ENCODE measurements around the gene KIRREL3. TPM values are rescaled to one million over a fixed set of nuclear protein-coding genes. Genes with fewer than 3 reads are reported as not detected.

KIRREL3 gene
- total and polyA plus RNA-seq, 2 of the 8 experiments (the other 6 are each of a cell fraction or from before 2014, with no cell fraction given): 0.29 to 0.32 TPM

DNA sequence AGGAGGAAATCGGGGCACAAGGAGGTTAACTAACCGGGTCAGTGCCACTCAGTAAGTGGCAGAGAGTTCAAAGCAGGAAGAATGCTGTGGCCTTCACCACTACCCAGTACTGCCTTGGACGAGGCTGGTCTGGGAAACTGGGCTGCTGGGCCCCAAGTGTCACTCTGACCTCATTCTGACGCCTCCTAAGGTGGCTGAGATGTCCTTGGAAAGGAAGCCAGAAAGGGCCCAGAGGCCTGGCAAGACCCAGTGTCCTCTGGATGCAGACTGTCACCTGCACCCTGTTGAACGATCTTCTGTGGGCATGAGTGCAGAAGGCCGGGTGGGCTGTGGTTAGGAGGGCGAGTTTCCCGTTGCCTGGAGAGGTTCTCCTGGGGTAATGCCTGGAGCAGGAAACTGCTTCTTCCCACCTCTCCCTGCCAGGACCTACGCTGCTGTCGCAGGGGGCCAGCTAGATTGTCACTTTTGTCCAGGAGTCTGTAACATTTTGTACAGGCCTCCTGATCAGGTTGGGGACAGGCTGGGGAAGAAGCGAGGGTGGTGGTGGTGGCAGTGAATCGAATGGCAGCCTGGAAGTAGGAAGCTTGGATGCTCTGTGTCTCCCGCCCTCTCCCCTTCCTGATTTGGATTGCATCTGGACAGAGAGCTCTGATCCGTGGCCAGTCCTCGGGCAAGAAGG is 540.0 kb downstream of the KIRREL3 start:
- Histone ChIP-seq H3K14ac (ENCODE audit: insufficient read length) (no peak overlapping the region), H3K79me2 (ENCODE audit: control insufficient read depth in 1 of 2, insufficient read depth in 2 of 2, low read length in 2 of 2) (no peaks in the 10 kb centered on the region), H4K20me1 (replicated peaks in 1 of 2; ENCODE audit: control insufficient read depth in 1 of 2, insufficient read depth in 2 of 2, low read length in 2 of 2) (peaks cover 0 to 2% of the 10 kb centered on the region in 2 experiments), H4K5ac (ENCODE audit: insufficient read length, low read depth, low read length) (no peak overlapping the region), H4K8ac (ENCODE audit: extremely low read depth, insufficient read depth, low read length) (no peak overlapping the region), H3K4ac (replicated peaks; ENCODE audit: insufficient read length, low read depth, low read length) (no peak overlapping the region), H2BK12ac (ENCODE audit: low read depth, low read length) (no peak overlapping the region), H3K36me3 (ENCODE audit: control insufficient read depth in 2 of 4, insufficient read depth in 4 of 4, low read length in 3 of 4) (no peaks in the 10 kb centered on the region), H3K18ac (ENCODE audit: extremely low read depth, low read length) (no peak overlapping the region), H2BK5ac (ENCODE audit: low read depth, low read length) (no peak overlapping the region), H3K23ac (ENCODE audit: insufficient read length) (no peak overlapping the region), H3K9ac (replicated peaks in 1 of 4; ENCODE audit: extremely low read depth in 1 of 4, low read depth in 3 of 4, low read length in 3 of 4) (no peak overlapping the region), H3K9me3 (ENCODE audit: insufficient read depth in 2 of 2, low read depth in 1 of 2, low read length in 1 of 2) (no peaks in the 10 kb centered on the region), H2AFZ (ENCODE audit: low read length) (no peak overlapping the region), H3K79me1 (ENCODE audit: low read depth, low read length) (no peaks in the 10 kb centered on the region), H2BK20ac (ENCODE audit: low read length) (no peak overlapping the region), H2BK15ac (ENCODE audit: low read length) (no peak overlapping the region), H4K91ac (replicated peaks; ENCODE audit: insufficient read length, low read length) (no peak overlapping the region), H3K4me1 (replicated peaks in 1 of 4; ENCODE audit: control insufficient read depth in 3 of 4, insufficient read depth in 4 of 4, low read length in 3 of 4) (peaks cover 0 to under 1% (median 0%) of the 10 kb centered on the region in 4 experiments; a peak in 1 of 7 replicates), H3K4me3 (ENCODE audit: extremely low read depth in 1 of 4, insufficient read depth in 2 of 4, low read depth in 3 of 4, low read length in 4 of 4) (no peak overlapping the region), H3K27me3 (replicated peaks in 1 of 4; ENCODE audit: control insufficient read depth in 3 of 4, extremely low read depth in 1 of 4, insufficient read depth in 3 of 4, low read length in 3 of 4) (peaks cover 0 to 2% (median 0%) of the 10 kb centered on the region in 4 experiments; a peak in 1 of 7 replicates), H2BK120ac (replicated peaks; ENCODE audit: low read depth, low read length) (no peak overlapping the region), H3K4me2 (ENCODE audit: insufficient read depth in 1 of 2, low read depth in 2 of 2, low read length in 2 of 2) (no peak overlapping the region), H3K56ac (replicated peaks; ENCODE audit: insufficient read length, low read depth, low read length) (no peak overlapping the region), H3K23me2 (ENCODE audit: low read depth, low read length) (peaks cover 5% of the 10 kb centered on the region; the same call in 1 of the 2 replicates), H3K27ac (ENCODE audit: low read depth, low read length) (no peak overlapping the region), H2AK5ac (ENCODE audit: low read depth, low read length) (no peak overlapping the region)
- 89% methylated on average over 15 of the region's 15 CpGs; no CpG with 5 or more reads in 1 of the 2 experiments for whole genome bisulfite sequencing, 2 experiments (ENCODE audit: extremely low coverage in 1 of 2, insufficient coverage in 1 of 2, insufficient read length in 1 of 2, insufficient replicate concordance in 2 of 2, low coverage in 1 of 2, low lambda C conversion rate in 2 of 2, missing lambda C conversion rate in 1 of 2)
- no peak for FAIRE-seq
- ChIA-PET POLR2A (ENCODE audit: partially characterized antibody) (no interaction called here), CTCF (ENCODE audit: partially characterized antibody) (interaction anchor here (0.6 to 2.4 kb wide), 9 partner anchors 8 to 1282 kb away, joined by 3 to 9 read pairs (median 4); no protein-coding TSS in a partner anchor)
- no peak for DNase-seq (ENCODE audit: low read depth in 1 of 2, low spot score in 2 of 2)
- TF ChIP-seq SRF (IDR thresholded peaks at IDR 0.05; ENCODE audit: low read depth, low read length) (no peak), TBP (IDR thresholded peaks at IDR 0.05; ENCODE audit: low read depth, low read length) (no peak), CEBPB (IDR thresholded peaks at IDR 0.05; ENCODE audit: low read depth, low read length) (no peak), SUZ12 (IDR thresholded peaks at IDR 0.05; ENCODE audit: low read length) (no peak), PHF8 (conservative IDR thresholded peaks at IDR 0.05; ENCODE audit: low read depth, low read length) (no peak), EZH2 (IDR thresholded peaks at IDR 0.05; ENCODE audit: low read depth, low read length, severe bottlenecking) (no peak), SIN3A (conservative IDR thresholded peaks at IDR 0.05 in 1 of 2, IDR thresholded peaks at IDR 0.05 in 1 of 2; ENCODE audit: low read depth in 1 of 2, low read length in 2 of 2) (no peak), GABPA (IDR thresholded peaks at IDR 0.05; ENCODE audit: borderline replicate concordance, insufficient read depth, low read length) (no peak), SP1 (IDR thresholded peaks at IDR 0.05; ENCODE audit: low read depth, low read length) (no peak), RAD21 (IDR thresholded peaks at IDR 0.05 in 1 of 2, conservative IDR thresholded peaks at IDR 0.05 in 1 of 2; ENCODE audit: low read depth in 2 of 2, low read length in 2 of 2) (no peak), ASH2L (IDR thresholded peaks at IDR 0.05; ENCODE audit: low read length) (no peak)
- TF ChIP-seq, protein P1, sequence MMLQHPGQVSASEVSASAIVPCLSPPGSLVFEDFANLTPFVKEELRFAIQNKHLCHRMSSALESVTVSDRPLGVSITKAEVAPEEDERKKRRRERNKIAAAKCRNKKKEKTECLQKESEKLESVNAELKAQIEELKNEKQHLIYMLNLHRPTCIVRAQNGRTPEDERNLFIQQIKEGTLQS (IDR thresholded peaks at IDR 0.05; ENCODE audit: insufficient read depth, low read depth, low read length): no peak

All from H1 (cell line).